ENCODE measurements around the gene NRP2. TPM values are rescaled to one million over a fixed set of nuclear protein-coding genes. Genes with fewer than 3 reads are reported as not detected.

NRP2 gene
- total and polyA plus RNA-seq, 2 donors (not counting 1 experiment from before 2014, with no cell fraction given): 16.6 to 28.7 TPM

GRCh38 chr2:205837663-205838062, 155.4 kb downstream of the NRP2 start:
- Histone ChIP-seq H3K4me1 (ENCODE audit: control insufficient read depth, extremely low read depth, insufficient read depth, low read length) (no peaks in the 10 kb centered on the region), H3K36me3 (ENCODE audit: control insufficient read depth, insufficient read depth, low read length) (no peaks in the 10 kb centered on the region), H3K4me3 (replicated peaks in 1 of 4; ENCODE audit: control extremely low read depth in 1 of 4, insufficient read depth in 1 of 4, low read depth in 3 of 4, low read length in 4 of 4) (no peak overlapping the region), H3K27me3 (ENCODE audit: control insufficient read depth, insufficient read depth, low read length) (no peaks in the 10 kb centered on the region), H3K27ac (ENCODE audit: insufficient read depth, low read length) (no peak overlapping the region), H3K4me2 (ENCODE audit: extremely low read depth, insufficient read depth, low read length) (no peak overlapping the region), H3K79me2 (ENCODE audit: control insufficient read depth, insufficient read depth, low read length) (no peaks in the 10 kb centered on the region), H4K20me1 (ENCODE audit: control insufficient read depth, extremely low read depth, insufficient read depth, low read length) (no peaks in the 10 kb centered on the region), H3K9me3 (ENCODE audit: control insufficient read depth, insufficient read depth, low read depth, low read length) (no peaks in the 10 kb centered on the region), H2AFZ (ENCODE audit: low read length) (no peak overlapping the region), H3K9ac (ENCODE audit: insufficient read depth, low read length) (no peak overlapping the region)
- no peak for TF ChIP-seq CTCF (conservative IDR thresholded peaks at IDR 0.05 in 1 of 2, IDR thresholded peaks at IDR 0.05 in 1 of 2; ENCODE audit: low read depth in 1 of 2, low read length in 2 of 2)
- no peak for TF ChIP-seq EZH2 (IDR thresholded peaks at IDR 0.05; ENCODE audit: low read length, missing control alignments)
- DNase-seq (ENCODE audit: low read depth in 2 of 2): peak in 1 of 2 donors; percentile 40

GRCh38 chr2:205845446-205845845, 163.1 kb downstream of the NRP2 start:
- no peak overlapping the region for H3K4me2 ChIP-seq (ENCODE audit: extremely low read depth, insufficient read depth, low read length)
- no peaks in the 10 kb centered on the region for H4K20me1 ChIP-seq (ENCODE audit: control insufficient read depth, extremely low read depth, insufficient read depth, low read length)
- peaks cover 3% of the 10 kb centered on the region for H3K4me1 ChIP-seq (ENCODE audit: control insufficient read depth, extremely low read depth, insufficient read depth, low read length)
- H3K79me2 ChIP-seq (ENCODE audit: control insufficient read depth, insufficient read depth, low read length): no peaks in the 10 kb centered on the region
- no peaks in the 10 kb centered on the region for H3K9me3 ChIP-seq (ENCODE audit: control insufficient read depth, insufficient read depth, low read depth, low read length)
- peaks cover 4% of the 10 kb centered on the region for H3K27me3 ChIP-seq (ENCODE audit: control insufficient read depth, insufficient read depth, low read length)
- DNase-seq (ENCODE audit: low read depth in 2 of 2): no peak
- H3K27ac ChIP-seq (ENCODE audit: insufficient read depth, low read length): no peak overlapping the region
- H3K4me3 ChIP-seq (replicated peaks in 1 of 4; ENCODE audit: control extremely low read depth in 1 of 4, insufficient read depth in 1 of 4, low read depth in 3 of 4, low read length in 4 of 4): no peak overlapping the region
- H3K36me3 ChIP-seq (ENCODE audit: control insufficient read depth, insufficient read depth, low read length): no peaks in the 10 kb centered on the region
- TF ChIP-seq CTCF (conservative IDR thresholded peaks at IDR 0.05 in 1 of 2, IDR thresholded peaks at IDR 0.05 in 1 of 2; ENCODE audit: low read depth in 1 of 2, low read length in 2 of 2) (no peak), EZH2 (IDR thresholded peaks at IDR 0.05; ENCODE audit: low read length, missing control alignments) (no peak)
- H3K9ac ChIP-seq (ENCODE audit: insufficient read depth, low read length): no peak overlapping the region
- no peak overlapping the region for H2AFZ ChIP-seq (ENCODE audit: low read length)

Measured in fibroblast of lung (primary cell).